Astrocyte (in vitro differentiated cells and primary cell): ENCODE data around the gene SLC25A48.

Experiments
- CTCF ChIP-seq: IDR thresholded peaks from 2 replicates; pipeline ENCODE4 v1.5.1; 2011; ENCODE audit warnings: low read depth, mild to moderate bottlenecking, inconsistent platforms, low read length, moderate library complexity; ENCODE audit not compliant: insufficient read depth
- EZH2 ChIP-seq: IDR thresholded peaks from 2 replicates; pipeline ENCODE4 v1.6.1; 2012; ENCODE audit warnings: mild to moderate bottlenecking, low read length, inconsistent platforms; ENCODE audit not compliant: insufficient read depth

DNA sequence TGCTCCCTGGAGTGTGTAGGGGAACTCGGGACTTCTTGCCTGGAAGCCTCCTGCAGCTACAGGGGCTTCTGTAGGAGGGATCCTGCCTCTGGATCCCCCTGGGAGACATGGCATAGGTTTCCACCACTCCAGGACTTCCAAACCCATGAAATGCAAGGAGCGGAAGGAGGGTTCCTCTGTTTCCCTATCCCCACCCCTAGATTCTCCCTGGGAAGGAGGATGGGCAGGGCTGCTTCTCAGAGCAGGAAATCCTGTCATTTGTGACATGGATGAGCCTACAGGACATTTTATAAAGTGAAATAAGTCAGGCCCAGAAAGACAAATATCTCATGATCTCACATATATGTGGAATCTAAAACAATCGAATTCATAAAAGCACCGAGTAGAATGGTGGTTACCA lies 23.5 kb upstream of the SLC25A48 start:
- TF ChIP-seq CTCF (no peak), EZH2 (no peak)
